Cardiac muscle cell (in vitro differentiated cells and primary cell): Measurements from ENCODE around the gene BCAS3. TPM values are rescaled to one million over a fixed set of nuclear protein-coding genes. Genes with fewer than 3 reads are reported as not detected.

ENCODE experiments used
- DNase-seq, 2 donors: peaks; one replicate each; pipeline versions ENCODE4 v3.0.0 to v3.0.0-alpha.2; 2010 to 2017; ENCODE audit warnings: low read depth in 1 of 2, low spot score in 1 of 2
- H3K27ac ChIP-seq: fragments of 200-600 bp; sonication (generic); 2 replicates; pipeline ENCODE4 v1.5.1; 2016
- H3K27me3 ChIP-seq: fragments of 200-600 bp; sonication (generic); 2 replicates; pipeline ENCODE4 v1.6.0; 2016; ENCODE audit warnings: control low read depth
- H3K36me3 ChIP-seq: fragments of 200-600 bp; sonication (generic); 2 replicates; pipeline ENCODE4 v1.5.1; 2016; ENCODE audit warnings: control low read depth
- H3K4me1 ChIP-seq: fragments of 200-600 bp; sonication (generic); 2 replicates; pipeline ENCODE4 v1.8.1; 2017; ENCODE audit warnings: low read depth, mild to moderate bottlenecking, mixed run types
- H3K4me3 ChIP-seq: fragments of 200-600 bp; sonication (generic); 2 replicates; pipeline ENCODE4 v1.5.1; 2016; ENCODE audit warnings: mild to moderate bottlenecking
- H3K9me3 ChIP-seq: fragments of 200-600 bp; sonication (generic); 2 replicates; pipeline ENCODE4 v1.5.1; 2017; ENCODE audit warnings: low read depth, mild to moderate bottlenecking, control low read depth
- polyA plus RNA-seq: library from polyadenylated mRNA; unstranded; fragments of >200 nt; fragmentation: Nextera tagmentation; extraction: Ambion mirVana; gene quantifications from 2 replicates; pipeline ENCODE4 v1.2.1, GENCODE V29; 2016
- total RNA-seq: library from RNA; depleted of rRNA; stranded (reverse); fragments of >200 nt; gene quantifications from 2 replicates; pipeline ENCODE4 v1.2.3, GENCODE V29; 2016
- TF ChIP-seq, protein P1 (sequence below): IDR thresholded peaks from 2 replicates; pipeline ENCODE4 v1.5.1; 2012; ENCODE audit warnings: low read depth, mild to moderate bottlenecking, low read length

BCAS3 gene
- total and polyA plus RNA-seq, 2 experiments from 2014 or later = 36.5 to 39.6 TPM

DNA sequence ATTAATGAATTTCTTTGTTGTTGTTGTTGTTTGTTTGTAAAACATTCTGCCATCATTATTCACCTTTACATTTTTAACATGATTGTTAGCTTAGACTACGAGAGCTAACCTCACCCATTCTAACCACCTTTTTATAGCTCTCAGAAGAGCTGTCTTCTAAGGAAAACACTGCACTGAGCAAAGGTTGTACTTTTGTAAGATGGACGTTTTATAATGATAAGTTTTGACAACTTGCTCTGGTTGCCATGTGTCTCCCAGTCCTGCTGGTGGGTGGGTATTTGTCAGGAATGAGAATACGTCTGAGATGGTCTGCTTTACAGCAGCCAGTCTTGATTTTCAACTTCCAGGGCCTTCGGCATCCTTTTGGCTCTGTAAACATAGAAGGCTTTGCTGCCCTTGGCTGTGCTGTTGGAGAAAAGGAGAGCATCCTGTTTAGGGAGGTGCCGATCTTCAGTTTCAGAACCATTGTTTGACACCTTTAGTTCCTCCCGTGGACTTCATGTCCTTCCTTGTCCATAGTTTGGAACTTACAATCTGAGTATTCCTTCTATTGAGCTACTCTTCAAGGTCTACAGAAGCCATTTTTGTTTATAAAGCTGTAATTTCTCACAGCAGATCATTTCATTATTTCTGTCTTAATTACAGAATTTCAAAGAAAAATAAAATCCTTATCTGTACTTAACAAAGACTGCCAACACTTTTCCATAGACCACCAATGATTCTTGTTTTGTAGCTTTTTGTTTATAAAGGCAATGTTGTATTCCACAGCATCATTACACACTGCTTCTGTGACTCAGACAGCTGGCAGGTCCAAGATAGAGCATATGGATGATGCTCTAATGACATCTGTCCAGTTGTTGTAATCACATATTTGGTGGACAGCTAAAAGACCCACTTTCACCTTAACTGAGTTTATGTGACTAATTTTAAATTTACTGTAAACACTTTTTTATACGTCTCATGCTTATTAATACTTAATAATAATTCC, 451.9 kb downstream of the BCAS3 start:
- Histone ChIP-seq H3K27ac (no peak overlapping the region), H3K36me3 (no peaks in the 10 kb centered on the region), H3K4me1 (peaks cover 31% of the 10 kb centered on the region), H3K27me3 (no peaks in the 10 kb centered on the region), H3K9me3 (no peaks in the 10 kb centered on the region), H3K4me3 (no peak overlapping the region)
- DNase-seq = no peak
- TF ChIP-seq, protein P1, sequence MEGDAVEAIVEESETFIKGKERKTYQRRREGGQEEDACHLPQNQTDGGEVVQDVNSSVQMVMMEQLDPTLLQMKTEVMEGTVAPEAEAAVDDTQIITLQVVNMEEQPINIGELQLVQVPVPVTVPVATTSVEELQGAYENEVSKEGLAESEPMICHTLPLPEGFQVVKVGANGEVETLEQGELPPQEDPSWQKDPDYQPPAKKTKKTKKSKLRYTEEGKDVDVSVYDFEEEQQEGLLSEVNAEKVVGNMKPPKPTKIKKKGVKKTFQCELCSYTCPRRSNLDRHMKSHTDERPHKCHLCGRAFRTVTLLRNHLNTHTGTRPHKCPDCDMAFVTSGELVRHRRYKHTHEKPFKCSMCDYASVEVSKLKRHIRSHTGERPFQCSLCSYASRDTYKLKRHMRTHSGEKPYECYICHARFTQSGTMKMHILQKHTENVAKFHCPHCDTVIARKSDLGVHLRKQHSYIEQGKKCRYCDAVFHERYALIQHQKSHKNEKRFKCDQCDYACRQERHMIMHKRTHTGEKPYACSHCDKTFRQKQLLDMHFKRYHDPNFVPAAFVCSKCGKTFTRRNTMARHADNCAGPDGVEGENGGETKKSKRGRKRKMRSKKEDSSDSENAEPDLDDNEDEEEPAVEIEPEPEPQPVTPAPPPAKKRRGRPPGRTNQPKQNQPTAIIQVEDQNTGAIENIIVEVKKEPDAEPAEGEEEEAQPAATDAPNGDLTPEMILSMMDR = no peak

DNA sequence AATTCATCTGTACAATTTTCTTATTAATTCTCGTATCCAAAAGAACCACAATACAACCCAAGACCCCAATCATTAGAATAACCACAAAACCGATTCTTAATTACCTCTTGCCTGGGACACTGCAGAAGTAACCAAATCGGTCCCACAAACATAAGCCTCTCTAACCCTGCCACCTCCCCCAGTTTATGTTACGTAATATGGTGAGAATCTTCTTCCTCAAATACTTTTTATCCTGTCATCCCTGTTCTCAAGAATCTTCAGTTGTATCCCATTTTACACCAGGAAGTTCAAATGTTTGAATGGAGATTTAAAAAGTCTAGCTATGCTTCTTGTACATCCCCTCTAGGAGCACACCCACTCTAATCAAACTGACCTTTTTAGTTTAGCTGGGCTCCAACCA, 452.7 kb downstream of the BCAS3 start:
- Histone ChIP-seq H3K36me3 (no peaks in the 10 kb centered on the region), H3K4me3 (no peak overlapping the region), H3K27ac (no peak overlapping the region), H3K27me3 (no peaks in the 10 kb centered on the region), H3K9me3 (no peaks in the 10 kb centered on the region), H3K4me1 (peaks cover 38% of the 10 kb centered on the region)
- DNase-seq = no peak
- TF ChIP-seq, protein P1 = no peak

- Histone ChIP-seq H3K36me3 (no peaks in the 10 kb centered on the region), H3K4me3 (no peak overlapping the region), H3K27me3 (no peaks in the 10 kb centered on the region), H3K4me1 (peaks cover 43% of the 10 kb centered on the region), H3K27ac (peak overlapping the region; percentile 46), H3K9me3 (no peaks in the 10 kb centered on the region)
- peak in 1 of 2 donors; percentile 71 for DNase-seq
- TF ChIP-seq, protein P1 = no peak
Observed at GRCh38 chr17:61131585-61131984, 453.9 kb downstream of the BCAS3 start.

- Histone ChIP-seq H3K27ac (no peak overlapping the region), H3K36me3 (no peaks in the 10 kb centered on the region), H3K4me1 (peaks cover 43% of the 10 kb centered on the region), H3K27me3 (no peaks in the 10 kb centered on the region), H3K4me3 (no peak overlapping the region), H3K9me3 (no peaks in the 10 kb centered on the region)
- TF ChIP-seq, protein P1 = no peak
- DNase-seq = no peak
Observed at GRCh38 chr17:61132524-61132923, 454.9 kb downstream of the BCAS3 start.

DNA sequence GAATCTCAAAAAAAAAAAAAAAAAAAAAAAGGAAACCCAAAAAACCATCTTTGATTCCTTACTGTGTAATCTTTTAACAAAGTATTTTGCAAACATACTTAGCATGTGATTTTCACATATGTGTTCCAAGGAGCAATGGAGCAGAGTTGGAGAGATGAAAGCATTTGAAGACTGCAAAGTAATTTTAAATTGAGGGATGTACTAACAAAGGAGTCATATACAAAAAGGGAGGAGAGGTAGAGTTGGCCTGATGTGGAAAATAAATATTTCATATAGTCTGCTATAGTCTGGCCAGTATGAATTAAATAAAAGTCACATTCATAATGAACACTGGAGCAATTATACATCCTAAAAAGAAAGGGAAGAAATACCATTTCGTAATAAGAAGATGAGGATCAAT, 456.2 kb downstream of the BCAS3 start:
- no peak overlapping the region for H3K27ac ChIP-seq
- TF ChIP-seq, protein P1 = no peak
- DNase-seq = no peak
- no peaks in the 10 kb centered on the region for H3K36me3 ChIP-seq
- H3K27me3 ChIP-seq = no peaks in the 10 kb centered on the region
- peaks cover 39% of the 10 kb centered on the region for H3K4me1 ChIP-seq
- H3K4me3 ChIP-seq = no peak overlapping the region
- no peaks in the 10 kb centered on the region for H3K9me3 ChIP-seq
